CD4-positive, alpha-beta T cell (primary cell): ENCODE results near the gene SIRPB2. TPM values are rescaled to one million over a fixed set of nuclear protein-coding genes. Genes with fewer than 3 reads are reported as not detected.

ENCODE experiments used
- ATAC-seq: fragments of 200-7000 bp; cut with Tn5 transposase; one replicate; pipeline ENCODE4 v1.10.0; 2022; ENCODE audit warnings: mild to moderate bottlenecking; ENCODE audit not compliant: poor library complexity
- CTCF ChIA-PET: fragments of 350-600 bp; sonication (Branson Sonifier 250); formaldehyde crosslinking; loops from one replicate; lab custom pipeline; 2021; ENCODE audit warnings: antibody characterized with exemption, inconsistent platforms; lab: Charles Lee
- POLR2A ChIA-PET: fragments of 350-600 bp; sonication (Branson Sonifier 250); formaldehyde crosslinking; loops from one replicate; lab custom pipeline; 2021; ENCODE audit warnings: antibody characterized with exemption, inconsistent platforms; lab: Charles Lee
- DNase-seq, 14 experiments: peaks; one replicate each; pipeline ENCODE4 v3.0.0-alpha.2; 2013 to 2020; ENCODE audit warnings: mixed read lengths in 2 of 14
- H3K27ac ChIP-seq, 2 donors: one replicate each; pipeline versions ENCODE4 v1.5.1 to v1.7.0; 2013; ENCODE audit warnings: low read length in 2 of 2, low read depth in 1 of 2, mild to moderate bottlenecking in 1 of 2
- H3K27me3 ChIP-seq, 2 experiments: 1 replicate in 1 of 2; 2 replicates in 1 of 2; pipeline versions ENCODE4 v1.6.1 to v1.7.0; 2013; ENCODE audit warnings: low read length in 2 of 2, control low read depth in 1 of 2, mild to moderate bottlenecking in 1 of 2, moderate library complexity in 1 of 2; ENCODE audit not compliant: insufficient read depth in 2 of 2, control insufficient read depth in 1 of 2
- H3K36me3 ChIP-seq: one replicate; pipeline ENCODE4 v1.6.1; 2013; ENCODE audit warnings: low read length, control low read depth; ENCODE audit not compliant: insufficient read depth
- H3K4me1 ChIP-seq: one replicate; pipeline ENCODE4 v1.6.1; 2013; ENCODE audit warnings: low read length, control low read depth; ENCODE audit not compliant: insufficient read depth
- H3K4me3 ChIP-seq: one replicate; pipeline ENCODE4 v1.5.1; 2013; ENCODE audit warnings: mild to moderate bottlenecking, low read length, moderate library complexity
- H3K9me3 ChIP-seq, 2 experiments: 1 replicate in 1 of 2; 2 replicates in 1 of 2; pipeline versions ENCODE4 v1.6.1 to v1.7.0; 2013; ENCODE audit warnings: low read length in 2 of 2, mild to moderate bottlenecking in 2 of 2, control low read depth in 1 of 2, moderate library complexity in 1 of 2; ENCODE audit not compliant: control insufficient read depth in 1 of 2, insufficient read depth in 1 of 2
- H3K27ac Mint-ChIP-seq: one replicate; pipeline ENCODE4 v1.8.0; 2020; ENCODE audit warnings: mixed read lengths
- H3K27me3 Mint-ChIP-seq: one replicate; pipeline ENCODE4 v1.8.0; 2021; ENCODE audit warnings: mixed read lengths
- H3K36me3 Mint-ChIP-seq: one replicate; pipeline ENCODE4 v1.8.0; 2021; ENCODE audit warnings: low read depth, mixed read lengths
- H3K4me1 Mint-ChIP-seq: one replicate; pipeline ENCODE4 v1.8.0; 2021; ENCODE audit warnings: low read depth, mixed read lengths
- H3K4me3 Mint-ChIP-seq: one replicate; pipeline ENCODE4 v1.8.0; 2020; ENCODE audit warnings: mild to moderate bottlenecking, mixed read lengths
- H3K9me3 Mint-ChIP-seq: one replicate; pipeline ENCODE4 v1.8.0; 2020; ENCODE audit warnings: mixed read lengths
- intact Hi-C, 2 experiments: fragments of 100-400 bp; cut with DNase I in 1 of 2; cut with micrococcal nuclease in 1 of 2; formaldehyde crosslinking; loops; one replicate each; pipeline versions ENCODE4 v1.15.1 to v1.9.0; 2023 to 2025; cut with DNase I, micrococcal nuclease
- total RNA-seq, 174 experiments: library from RNA in 2 of 174; stranded (reverse) in 2 of 174; gene quantifications; one replicate each; pipeline ENCODE4 v1.2.3 and lab custom pipeline; 2021 to 2026
- TF ChIP-seq, protein P1 (sequence below): fragments of 200-600 bp; IDR thresholded peaks from one replicate; pipeline ENCODE4 v1.8.0; 2022; ENCODE audit warnings: antibody characterized with exemption, mild to moderate bottlenecking

SIRPB2 gene
- total RNA-seq, 2 experiments from 2014 or later: 0.20 to 0.49 TPM

DNA sequence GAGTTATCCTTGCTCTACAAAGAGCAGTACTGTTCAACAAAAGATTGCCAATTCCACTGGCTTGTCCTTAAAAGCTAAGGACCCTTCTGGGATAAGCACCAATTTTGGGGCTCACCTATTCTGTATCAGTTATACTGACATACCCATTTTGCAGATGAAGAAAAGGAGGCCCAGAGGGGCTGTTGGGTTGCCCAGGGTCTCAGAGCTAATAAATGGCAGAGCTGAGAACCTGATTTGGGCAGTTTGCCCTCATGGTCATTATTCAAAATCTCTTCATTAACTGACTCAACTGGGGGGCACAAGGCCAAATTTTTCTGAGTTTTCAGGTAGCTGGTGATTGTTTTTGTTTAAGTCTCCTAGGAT lies 55.9 kb downstream of the SIRPB2 start:
- no peaks in the 10 kb centered on the region for H3K9me3 ChIP-seq
- no peak overlapping the region for H3K27ac ChIP-seq
- Mint-ChIP-seq H3K27me3 (no peaks in the 10 kb centered on the region), H3K36me3 (no peaks in the 10 kb centered on the region), H3K9me3 (no peaks in the 10 kb centered on the region), H3K4me1 (peaks cover 36% of the 10 kb centered on the region), H3K4me3 (no peak overlapping the region), H3K27ac (no peak overlapping the region)
- intact Hi-C loops: loop anchor here (5.0 to 10.0 kb wide), 3 partner anchors 43 to 223 kb away; partner anchors contain the start of gene FKBP1A (in 1 of the 2)
- no peak for DNase-seq
- H3K36me3 ChIP-seq: no peaks in the 10 kb centered on the region
- ChIA-PET CTCF (interaction anchor here (2.5 kb wide), 1 partner anchor 31 kb away, joined by 8 read pairs; the partner anchor contains the start of gene NSFL1C), POLR2A (interaction anchor here (0.6 to 2.0 kb wide), 5 partner anchors 24 to 263 kb away, joined by 3 to 9 read pairs (median 4); partner anchors contain the start of gene FKBP1A)
- no peak overlapping the region for H3K4me3 ChIP-seq
- ATAC-seq: no peak
- TF ChIP-seq, protein P1, sequence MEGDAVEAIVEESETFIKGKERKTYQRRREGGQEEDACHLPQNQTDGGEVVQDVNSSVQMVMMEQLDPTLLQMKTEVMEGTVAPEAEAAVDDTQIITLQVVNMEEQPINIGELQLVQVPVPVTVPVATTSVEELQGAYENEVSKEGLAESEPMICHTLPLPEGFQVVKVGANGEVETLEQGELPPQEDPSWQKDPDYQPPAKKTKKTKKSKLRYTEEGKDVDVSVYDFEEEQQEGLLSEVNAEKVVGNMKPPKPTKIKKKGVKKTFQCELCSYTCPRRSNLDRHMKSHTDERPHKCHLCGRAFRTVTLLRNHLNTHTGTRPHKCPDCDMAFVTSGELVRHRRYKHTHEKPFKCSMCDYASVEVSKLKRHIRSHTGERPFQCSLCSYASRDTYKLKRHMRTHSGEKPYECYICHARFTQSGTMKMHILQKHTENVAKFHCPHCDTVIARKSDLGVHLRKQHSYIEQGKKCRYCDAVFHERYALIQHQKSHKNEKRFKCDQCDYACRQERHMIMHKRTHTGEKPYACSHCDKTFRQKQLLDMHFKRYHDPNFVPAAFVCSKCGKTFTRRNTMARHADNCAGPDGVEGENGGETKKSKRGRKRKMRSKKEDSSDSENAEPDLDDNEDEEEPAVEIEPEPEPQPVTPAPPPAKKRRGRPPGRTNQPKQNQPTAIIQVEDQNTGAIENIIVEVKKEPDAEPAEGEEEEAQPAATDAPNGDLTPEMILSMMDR: no peak
- H3K4me1 ChIP-seq: peaks cover 15% of the 10 kb centered on the region
- H3K27me3 ChIP-seq: no peaks in the 10 kb centered on the region

DNA sequence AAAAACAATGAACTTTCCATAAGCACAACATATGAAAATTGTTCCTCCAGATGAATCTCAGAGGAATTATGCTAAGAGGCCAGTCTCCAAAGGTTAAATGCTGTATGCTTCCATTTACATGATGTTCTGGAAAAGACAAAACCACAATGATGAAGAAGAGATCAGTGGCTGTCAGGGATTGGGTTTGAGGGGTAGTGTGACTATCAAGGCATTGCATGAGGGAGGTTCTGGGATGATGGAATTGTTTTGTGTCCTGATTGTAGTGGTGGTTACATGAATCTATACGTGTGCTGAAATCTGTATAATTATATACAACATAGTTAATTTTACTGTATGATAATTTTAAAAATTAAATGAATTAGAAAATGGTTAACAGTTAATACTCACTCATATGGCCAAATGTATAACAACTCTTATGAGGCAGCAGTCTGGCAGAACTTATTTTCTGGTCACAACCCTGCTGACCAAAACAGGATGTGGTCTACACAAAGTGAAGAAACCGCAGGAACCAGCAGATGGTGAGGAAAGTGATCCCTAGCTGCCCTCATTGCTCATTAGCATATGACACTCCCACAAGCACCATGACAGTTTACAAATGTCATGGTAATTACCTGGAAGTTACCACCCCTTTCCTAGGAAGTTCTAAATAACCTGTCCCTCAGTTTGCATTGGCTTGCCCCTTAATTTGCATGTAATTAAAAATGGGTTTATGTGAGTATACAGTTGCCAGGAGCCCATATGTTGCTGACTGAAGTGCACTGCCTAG lies 56.5 kb downstream of the SIRPB2 start:
- H3K9me3 Mint-ChIP-seq: no peaks in the 10 kb centered on the region
- ATAC-seq (peak; percentile 75), DNase-seq (peak in 13 of 14 experiments; percentile 7 to 87 (median 30))
- intact Hi-C loops: loop anchor here (5.0 to 10.0 kb wide), 3 partner anchors 42 to 222 kb away; partner anchors contain the start of gene FKBP1A (in 1 of the 2)
- ChIA-PET CTCF (interaction anchor here (2.5 kb wide), 1 partner anchor 32 kb away, joined by 8 read pairs; the partner anchor contains the start of gene NSFL1C), POLR2A (interaction anchor here (1.3 to 2.0 kb wide), 4 partner anchors 9 to 109 kb away, joined by 4 to 9 read pairs (median 5); partner anchors contain the start of gene FKBP1A)
- Histone ChIP-seq H3K36me3 (no peaks in the 10 kb centered on the region), H3K27ac (no peak overlapping the region), H3K9me3 (no peaks in the 10 kb centered on the region), H3K27me3 (no peaks in the 10 kb centered on the region), H3K4me3 (no peak overlapping the region), H3K4me1 (peaks cover 15% of the 10 kb centered on the region)
- peak overlapping the region; percentile 56 for H3K4me3 Mint-ChIP-seq
- no peak overlapping the region for H3K27ac Mint-ChIP-seq
- H3K4me1 Mint-ChIP-seq: peaks cover 33% of the 10 kb centered on the region
- no peaks in the 10 kb centered on the region for H3K27me3 Mint-ChIP-seq
- TF ChIP-seq, protein P1: no peak
- H3K36me3 Mint-ChIP-seq: no peaks in the 10 kb centered on the region

DNA sequence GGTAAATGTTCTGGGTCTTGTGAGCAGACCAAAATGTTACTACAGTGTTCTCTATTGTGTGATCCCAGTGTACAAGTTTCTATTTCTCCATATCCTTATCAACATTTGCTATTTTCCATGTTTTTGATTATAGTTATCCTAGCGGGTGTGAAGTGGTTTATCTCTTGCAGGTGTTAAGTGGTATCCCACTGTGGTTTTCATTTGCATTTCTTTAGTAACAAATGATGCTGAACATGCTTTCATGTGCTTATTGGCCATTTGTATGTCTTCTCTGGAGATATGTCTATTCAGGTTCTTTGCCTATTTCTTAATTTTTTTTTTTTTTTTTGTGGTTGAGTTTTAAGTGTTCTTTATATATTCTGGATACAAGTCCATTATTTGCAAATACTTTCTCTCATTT lies 60.1 kb downstream of the SIRPB2 start:
- Mint-ChIP-seq H3K27ac (no peak overlapping the region), H3K9me3 (no peaks in the 10 kb centered on the region), H3K4me3 (no peak overlapping the region), H3K4me1 (peaks cover 23% of the 10 kb centered on the region), H3K27me3 (no peaks in the 10 kb centered on the region), H3K36me3 (no peaks in the 10 kb centered on the region)
- H3K27me3 ChIP-seq: no peaks in the 10 kb centered on the region
- H3K27ac ChIP-seq: no peak overlapping the region
- intact Hi-C loops: loop anchor here in 1 of 2 experiments (10.0 kb wide), 1 partner anchor 216 kb away; no protein-coding TSS in a partner anchor
- CTCF ChIA-PET: no interaction called here
- TF ChIP-seq, protein P1: no peak
- POLR2A ChIA-PET: no interaction called here
- no peak overlapping the region for H3K4me3 ChIP-seq
- H3K9me3 ChIP-seq: no peaks in the 10 kb centered on the region
- no peak for ATAC-seq
- peaks cover 12% of the 10 kb centered on the region for H3K4me1 ChIP-seq
- H3K36me3 ChIP-seq: no peaks in the 10 kb centered on the region
- DNase-seq: no peak
